ENCODE results near the gene DCAF11. TPM values are rescaled to one million over a fixed set of nuclear protein-coding genes. Genes with fewer than 3 reads are reported as not detected.

DCAF11 gene
- total RNA-seq, 1 donor from 2014 or later: 63.3 TPM

GRCh38 chr14:24145690-24146452, 31.3 kb downstream of the DCAF11 start:
- Histone ChIP-seq H3K4me3 (ENCODE audit: low read depth, low read length) (peak overlapping the region; percentile 89), H3K36me3 (ENCODE audit: control insufficient read depth, insufficient read depth, low read length) (peaks cover 4% of the 10 kb centered on the region), H3K27me3 (ENCODE audit: control insufficient read depth, insufficient read depth, low read length) (no peaks in the 10 kb centered on the region)
- TF ChIP-seq CTCF (IDR thresholded peaks at IDR 0.05; ENCODE audit: insufficient read depth, low read length, poor library complexity, severe bottlenecking): no peak
- DNase-seq (ENCODE audit: low read depth): no peak

GRCh38 chr14:24146453-24146977, 31.9 kb downstream of the DCAF11 start, which contains the start of gene PSME2:
TSS of gene PSME2 (minus strand) at chr14:24146610. CDS start at chr14:24146581, 29 bp downstream.
- H3K36me3 ChIP-seq (ENCODE audit: control insufficient read depth, insufficient read depth, low read length): peaks cover 7% of the 10 kb centered on the region
- peak within 1 kb of the TSS; percentile 89 for H3K4me3 ChIP-seq (ENCODE audit: low read depth, low read length)
- no peak for TF ChIP-seq CTCF (IDR thresholded peaks at IDR 0.05; ENCODE audit: insufficient read depth, low read length, poor library complexity, severe bottlenecking)
- peak; percentile 92 for DNase-seq (ENCODE audit: low read depth)
- no peaks in the 10 kb centered on the region for H3K27me3 ChIP-seq (ENCODE audit: control insufficient read depth, insufficient read depth, low read length)

GRCh38 chr14:24146978-24147760, 32.6 kb downstream of the DCAF11 start, which contains the start of gene RNF31:
TSS of gene RNF31 (plus strand) at chr14:24147498. CDS start at chr14:24147699, 201 bp downstream.
- Histone ChIP-seq H3K4me3 (ENCODE audit: low read depth, low read length) (peak within 1 kb of the TSS; percentile 89), H3K36me3 (ENCODE audit: control insufficient read depth, insufficient read depth, low read length) (peaks cover 8% of the 10 kb centered on the region), H3K27me3 (ENCODE audit: control insufficient read depth, insufficient read depth, low read length) (no peaks in the 10 kb centered on the region)
- no peak for TF ChIP-seq CTCF (IDR thresholded peaks at IDR 0.05; ENCODE audit: insufficient read depth, low read length, poor library complexity, severe bottlenecking)
- peak; percentile 92 for DNase-seq (ENCODE audit: low read depth)

- peaks cover 8% of the 10 kb centered on the region for H3K36me3 ChIP-seq (ENCODE audit: control insufficient read depth, insufficient read depth, low read length)
- peak overlapping the region; percentile 89 for H3K4me3 ChIP-seq (ENCODE audit: low read depth, low read length)
- no peaks in the 10 kb centered on the region for H3K27me3 ChIP-seq (ENCODE audit: control insufficient read depth, insufficient read depth, low read length)
- no peak for TF ChIP-seq CTCF (IDR thresholded peaks at IDR 0.05; ENCODE audit: insufficient read depth, low read length, poor library complexity, severe bottlenecking)
- DNase-seq (ENCODE audit: low read depth): no peak
These were observed 33.3 kb downstream of the DCAF11 start for GRCh38 chr14:24147761-24148428.

GRCh38 chr14:24149302-24149969, 34.9 kb downstream of the DCAF11 start:
- Histone ChIP-seq H3K4me3 (ENCODE audit: low read depth, low read length) (no peak overlapping the region), H3K27me3 (ENCODE audit: control insufficient read depth, insufficient read depth, low read length) (no peaks in the 10 kb centered on the region)

More at GRCh38 chr14:24149302-24149969, 34.9 kb downstream of the DCAF11 start:
- DNase-seq (ENCODE audit: low read depth): no peak
- peaks cover 8% of the 10 kb centered on the region for H3K36me3 ChIP-seq (ENCODE audit: control insufficient read depth, insufficient read depth, low read length)
- TF ChIP-seq CTCF (IDR thresholded peaks at IDR 0.05; ENCODE audit: insufficient read depth, low read length, poor library complexity, severe bottlenecking): no peak

Measured in kidney epithelial cell (primary cell).